Central memory CD4-positive, alpha-beta T cell (primary cell): Measurements from ENCODE around the gene CRIP1.

Experiments
- DNase-seq: peaks from one replicate; pipeline ENCODE4 v3.0.0; 2022

Gene CRIP1

DNA sequence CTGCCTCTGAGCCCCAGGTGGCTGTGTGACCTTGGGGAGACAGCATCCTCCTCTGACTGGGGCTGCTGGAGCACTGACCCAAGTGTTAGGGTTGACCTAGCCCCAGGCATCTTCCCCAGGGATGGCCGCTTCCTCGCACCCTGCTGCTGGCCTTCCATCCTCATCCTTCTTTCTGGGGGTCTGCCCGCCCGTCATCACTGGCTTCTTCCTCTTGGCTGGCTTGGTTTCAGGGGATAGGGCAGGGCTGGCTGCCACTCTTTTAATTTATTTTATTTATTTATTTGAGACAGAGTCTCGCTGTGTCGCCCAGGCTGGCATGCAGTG is 7.9 kb downstream of the CRIP1 start:
- no peak for DNase-seq

DNA sequence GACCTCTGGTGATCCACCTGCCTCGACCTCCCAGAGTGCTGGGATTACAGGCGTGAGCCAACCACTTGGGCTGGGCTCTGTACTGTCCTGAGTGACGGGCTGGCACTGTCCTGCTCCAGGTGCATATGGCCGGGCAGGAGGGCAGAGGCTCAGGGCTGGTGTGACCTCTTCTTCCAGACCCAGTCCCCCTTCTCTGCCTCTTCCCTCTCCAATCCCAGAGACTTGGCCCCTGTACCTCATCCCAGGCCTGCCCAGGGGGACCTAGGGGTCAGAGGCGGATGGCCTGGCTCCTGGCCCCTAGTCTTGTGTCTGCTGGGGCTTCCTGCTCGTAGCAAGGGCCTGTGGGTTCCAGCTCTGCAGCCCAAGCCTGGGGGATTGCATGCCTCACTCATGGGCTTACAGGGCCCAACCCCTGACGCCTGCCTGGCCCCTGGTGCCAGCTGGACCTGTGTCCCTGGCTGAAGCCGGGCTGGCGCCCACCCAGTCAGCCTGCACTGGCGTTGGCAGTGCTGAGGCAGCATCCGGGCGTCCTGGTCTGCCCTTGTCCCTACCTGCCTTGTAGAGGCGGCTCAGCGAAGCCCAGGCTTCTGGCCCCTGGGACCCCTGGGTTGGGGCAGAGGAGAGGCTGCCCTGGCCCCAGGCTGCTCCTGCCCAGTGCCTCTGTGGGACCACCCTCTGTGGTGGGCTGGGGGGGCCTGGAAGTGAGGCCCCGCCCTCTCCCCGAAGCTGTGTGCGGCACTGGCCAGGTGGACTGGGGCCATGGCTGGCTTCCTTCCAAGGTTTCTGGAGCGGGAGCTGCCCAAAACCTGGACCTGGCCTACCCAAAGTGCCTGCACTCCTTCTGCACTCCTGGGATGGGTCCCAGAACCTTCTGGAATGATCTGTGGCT is 8.7 kb downstream of the CRIP1 start:
- no peak for DNase-seq

DNA sequence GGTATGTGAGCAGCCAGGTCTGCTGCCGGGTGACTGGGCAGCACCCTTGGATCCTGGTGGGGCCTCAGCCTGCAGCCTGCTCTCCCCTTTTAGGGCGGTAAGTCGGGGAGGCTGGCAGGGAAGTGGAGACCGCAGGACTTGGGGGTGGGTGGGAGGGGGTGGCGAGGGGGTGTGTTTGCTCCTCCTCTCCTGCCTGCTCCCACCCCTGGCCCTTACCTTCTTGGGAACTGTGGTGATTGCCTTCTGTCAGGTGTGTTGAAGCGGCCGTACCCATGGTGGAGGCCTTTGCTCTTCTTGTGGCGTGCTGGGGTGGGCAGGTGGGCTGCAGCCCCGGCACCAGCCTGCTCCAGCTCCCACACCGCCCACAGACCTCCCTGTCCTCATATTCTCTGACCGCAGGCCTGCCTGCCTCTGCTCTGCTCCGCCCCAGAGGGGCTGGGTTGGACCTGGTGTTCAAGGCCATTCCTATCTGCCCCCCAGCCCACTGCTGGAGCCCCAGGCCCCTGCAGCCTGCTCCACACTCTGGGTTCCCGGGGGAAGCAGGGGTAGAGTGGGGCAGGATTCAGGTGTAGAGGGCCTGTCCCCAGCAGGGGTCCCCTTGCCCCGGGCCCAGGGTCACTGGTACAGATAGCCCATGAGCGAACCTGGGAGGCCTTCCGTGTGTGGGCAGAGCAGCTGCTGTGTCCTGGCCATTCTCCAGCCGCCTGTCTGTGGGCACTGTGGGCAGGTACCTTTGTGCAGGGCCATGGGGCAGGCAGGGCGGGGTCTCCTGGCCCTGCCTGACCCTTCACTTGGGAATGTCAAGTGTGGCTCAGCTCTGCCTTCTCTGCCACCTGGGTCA is 9.5 kb downstream of the CRIP1 start:
- DNase-seq = no peak

DNA sequence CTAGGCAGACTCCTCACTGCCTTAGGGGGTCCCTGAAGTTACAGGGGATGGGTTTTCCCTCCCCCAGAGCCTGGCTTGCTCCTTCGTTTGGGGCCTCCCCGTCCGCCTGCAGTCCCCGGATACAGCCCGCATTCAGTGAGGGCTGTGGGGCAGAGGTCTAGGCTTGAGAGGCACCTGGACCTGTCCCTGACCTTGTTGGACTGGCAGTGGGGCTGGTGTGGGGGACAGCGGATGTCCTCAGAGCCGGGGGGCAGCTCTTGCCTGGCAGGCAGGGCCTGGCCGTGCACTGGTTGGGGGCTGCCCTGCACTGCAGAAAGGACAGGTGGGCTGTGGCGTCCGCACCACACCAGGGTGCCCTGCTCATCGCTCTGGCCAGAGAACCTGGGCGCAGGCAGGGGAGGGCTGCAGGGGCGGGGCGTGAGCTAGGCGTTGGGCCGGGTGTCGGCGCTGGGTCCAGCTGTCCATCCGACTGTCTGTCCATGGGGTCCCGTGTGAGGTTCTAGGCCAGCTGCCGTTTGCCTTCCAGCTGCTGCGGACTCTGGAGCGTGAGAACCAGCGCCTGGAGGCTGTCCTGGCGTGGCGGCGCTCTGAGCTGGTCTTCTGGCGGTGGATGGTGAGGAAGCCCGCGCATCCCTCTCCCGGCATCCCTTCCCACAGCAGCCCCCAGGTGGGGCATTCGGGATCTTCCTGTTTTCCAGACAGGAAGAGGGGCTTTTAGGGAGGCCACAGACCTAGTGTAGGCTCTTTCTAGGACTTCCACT is 10.3 kb downstream of the CRIP1 start:
- no peak for DNase-seq

DNA sequence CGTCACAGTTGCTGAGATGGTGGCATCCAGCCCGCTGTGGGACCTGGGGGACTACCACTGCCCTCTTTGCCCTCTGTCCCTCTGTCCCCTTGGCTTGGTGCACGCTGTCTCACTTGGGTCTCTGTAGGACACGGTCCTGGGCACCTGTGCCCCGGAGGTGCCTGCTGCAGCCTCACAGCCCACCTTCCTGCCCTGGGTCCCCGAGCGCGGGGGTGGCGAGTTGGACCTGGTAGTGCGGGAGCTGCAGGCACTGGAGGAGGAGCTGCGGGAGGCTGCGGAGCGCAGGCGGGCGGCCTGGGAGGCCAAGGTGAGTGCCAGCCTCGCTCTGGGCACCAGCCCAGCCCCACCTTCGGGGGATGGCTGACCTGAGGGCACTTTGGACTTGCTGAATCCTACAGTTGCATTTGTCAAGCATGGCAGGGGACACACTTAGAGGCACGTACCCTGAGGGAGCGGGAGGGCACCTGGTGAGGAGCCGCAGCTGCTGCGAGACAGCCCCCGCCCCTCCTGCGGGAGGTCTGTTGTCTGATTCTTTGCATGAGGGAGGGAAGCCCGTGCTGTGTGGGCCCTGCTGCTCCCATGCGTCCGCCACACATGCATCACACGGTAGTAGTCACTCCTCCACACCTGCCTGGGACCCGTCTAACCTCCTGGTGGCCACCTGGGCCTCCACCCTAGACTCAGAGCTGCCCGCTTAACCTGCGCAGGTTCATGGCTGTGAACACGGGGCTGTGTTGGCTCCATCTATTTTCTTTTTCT is 11.2 kb downstream of the CRIP1 start:
- DNase-seq = no peak

DNA sequence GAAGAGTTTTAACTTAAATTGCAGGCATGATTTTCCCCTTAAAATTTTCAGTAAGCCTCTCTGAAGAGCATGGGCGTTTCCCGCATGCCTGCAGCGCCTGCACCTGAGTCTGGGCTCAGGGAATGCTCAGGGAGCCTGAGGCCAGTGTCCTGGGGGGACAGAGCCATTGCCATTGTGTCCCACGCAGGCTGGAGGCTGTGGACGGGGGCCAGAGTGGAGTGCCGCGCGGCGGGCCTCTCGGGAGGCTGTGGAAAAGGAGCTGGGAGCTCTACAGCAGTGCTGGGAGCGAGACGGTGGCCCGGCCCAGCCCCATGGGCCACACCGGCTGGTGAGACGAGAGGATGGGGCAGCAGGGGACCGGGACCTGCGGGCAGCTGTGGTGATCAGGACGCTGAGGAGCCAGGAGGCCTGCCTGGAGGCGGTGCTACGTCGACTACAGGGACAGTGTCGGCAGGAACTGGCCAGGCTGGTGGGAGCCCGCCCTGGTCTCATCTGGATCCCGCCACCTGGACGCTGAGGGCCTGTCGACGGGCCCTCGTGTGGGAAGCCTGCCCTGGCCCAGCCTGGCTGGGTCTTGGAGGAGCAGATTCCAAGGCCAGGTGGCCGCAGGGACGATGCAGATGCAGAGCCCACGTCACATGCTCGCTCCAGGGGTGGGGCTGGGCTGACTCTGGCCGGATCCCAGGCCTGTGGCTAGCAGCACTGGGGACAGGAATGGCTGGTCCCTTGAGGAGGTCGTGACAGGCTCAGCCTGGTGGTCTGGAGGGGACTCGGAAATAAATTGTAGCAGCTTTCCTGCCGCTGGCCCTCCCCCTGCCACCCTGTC is 12.0 kb downstream of the CRIP1 start:
- no peak for DNase-seq

DNA sequence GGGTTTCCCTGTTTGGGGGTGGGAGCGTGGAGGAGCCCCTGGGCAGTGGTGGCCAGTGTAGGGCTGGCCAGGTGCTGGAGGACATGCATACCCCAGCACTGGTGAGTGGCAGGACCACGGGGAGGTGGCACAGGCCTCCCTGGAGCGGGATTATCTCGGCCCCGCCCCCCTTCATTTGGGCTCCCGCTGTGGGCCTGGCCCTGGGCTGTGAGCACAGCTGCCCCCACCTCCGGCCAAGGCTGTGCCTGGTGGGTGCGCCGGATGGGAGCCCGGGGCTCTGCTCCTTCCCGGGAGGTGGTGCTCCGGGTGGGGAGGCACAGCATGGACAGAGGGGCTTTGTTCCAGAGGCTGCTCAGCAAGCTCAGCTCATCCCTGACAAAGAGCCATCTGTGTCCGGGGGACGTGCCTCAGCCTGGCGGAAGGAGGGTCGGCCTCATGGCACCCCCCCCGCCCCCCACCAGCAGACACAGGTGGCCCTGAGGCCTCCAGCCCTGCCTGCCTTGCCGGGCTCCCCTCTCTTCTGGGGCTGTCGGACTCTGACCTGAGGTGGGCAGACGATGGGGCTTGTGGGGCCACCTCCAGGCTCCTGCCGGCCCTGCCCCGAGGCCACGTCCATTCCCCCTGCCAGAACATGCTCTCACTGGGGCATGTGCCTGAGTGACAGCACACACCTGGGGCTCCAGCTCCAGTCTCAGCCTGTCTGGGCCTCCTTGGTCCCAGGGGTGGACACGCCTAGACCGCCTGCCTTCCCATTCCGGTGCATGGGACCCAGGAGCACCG is 12.8 kb downstream of the CRIP1 start:
- no peak for DNase-seq

DNA sequence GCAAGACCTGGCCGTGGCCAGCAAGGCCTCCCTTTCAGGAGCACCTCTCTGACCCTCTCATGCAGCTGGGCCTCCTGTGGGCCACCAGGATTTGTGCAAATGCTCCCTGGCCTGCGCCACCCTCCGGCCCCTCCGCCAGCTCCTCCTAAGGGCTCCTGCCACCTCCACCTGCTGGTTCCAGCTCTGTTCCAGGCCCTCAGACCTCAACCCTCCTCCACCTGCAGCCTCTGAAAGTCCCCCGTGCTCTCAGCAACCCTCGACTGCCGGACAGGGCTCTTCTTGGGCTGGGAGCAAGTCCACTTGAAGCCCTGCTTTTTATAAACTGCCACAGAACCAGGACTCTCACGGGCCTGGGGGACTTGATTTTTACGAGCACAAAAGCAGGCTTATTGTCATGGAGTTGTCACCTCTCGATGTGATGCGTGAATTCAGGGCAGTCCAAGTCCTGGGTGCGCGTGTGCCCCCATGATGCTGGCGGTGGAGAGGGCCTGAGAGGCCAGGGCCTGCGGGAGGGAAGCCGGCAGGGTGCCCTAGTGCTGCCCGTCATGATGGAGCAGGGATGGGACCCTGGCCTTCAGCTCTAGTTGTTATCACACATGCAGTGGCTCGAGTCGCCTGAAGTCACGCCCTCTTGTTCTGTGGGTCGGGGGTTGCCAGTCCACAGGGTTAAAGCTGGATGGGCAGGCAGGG is 13.5 kb downstream of the CRIP1 start:
- DNase-seq = no peak

DNA sequence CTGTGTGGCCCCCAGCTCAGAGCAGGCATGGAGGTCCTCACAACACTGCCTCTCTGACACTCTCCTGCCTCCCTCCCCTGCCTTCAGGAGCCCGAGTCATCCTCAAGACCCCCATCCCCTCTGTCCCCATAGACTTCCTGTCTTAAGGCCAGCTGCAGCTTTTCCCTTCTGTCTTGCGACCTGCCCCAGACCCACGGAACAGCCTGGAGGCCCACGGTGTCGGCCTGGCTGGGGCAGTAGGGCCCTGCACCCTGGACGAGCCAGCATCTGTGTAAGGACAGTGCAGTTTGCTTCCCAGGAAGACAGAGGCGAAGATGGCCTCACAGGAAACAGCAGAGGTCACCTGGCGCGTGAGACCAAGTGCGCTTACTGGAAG is 14.0 kb downstream of the CRIP1 start:
- DNase-seq = no peak

DNA sequence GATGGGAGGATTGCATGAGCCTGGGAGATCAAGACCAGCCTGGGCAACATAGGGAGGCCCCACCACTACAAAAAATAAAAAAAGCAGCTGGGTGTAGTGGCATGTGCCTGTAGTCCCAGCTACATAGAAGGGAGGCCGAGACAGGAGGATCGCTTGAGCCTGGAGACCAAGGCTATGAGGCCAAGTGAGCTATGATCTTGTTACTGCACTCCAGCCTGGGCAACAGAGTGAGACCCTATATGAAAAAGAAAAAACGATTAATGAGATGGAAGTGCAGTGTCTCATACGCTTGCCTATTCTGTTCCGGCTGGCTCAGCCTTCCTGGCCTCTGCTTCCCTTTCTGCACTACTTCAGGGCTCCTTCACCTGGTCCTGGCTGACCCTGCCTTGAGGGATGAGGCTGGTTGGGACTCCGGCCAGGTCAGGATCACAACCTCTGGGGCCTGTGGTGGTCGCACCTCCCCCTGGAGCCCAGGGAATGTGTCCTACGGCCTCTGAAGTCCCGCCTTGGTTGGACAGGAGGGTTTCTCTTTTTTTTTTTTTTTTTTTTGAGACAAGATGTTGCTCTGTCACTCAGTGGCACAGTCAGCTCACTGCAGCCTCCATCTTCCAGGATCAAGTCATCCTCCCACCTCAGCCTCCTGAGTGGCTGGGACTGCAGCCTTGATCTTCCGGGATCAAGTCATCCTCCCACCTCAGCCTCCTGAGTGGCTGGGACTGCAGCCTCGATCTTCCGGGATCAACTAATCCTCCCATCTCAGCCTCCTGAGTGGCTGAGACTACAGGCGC is 15.0 kb downstream of the CRIP1 start:
- no peak for DNase-seq

DNA sequence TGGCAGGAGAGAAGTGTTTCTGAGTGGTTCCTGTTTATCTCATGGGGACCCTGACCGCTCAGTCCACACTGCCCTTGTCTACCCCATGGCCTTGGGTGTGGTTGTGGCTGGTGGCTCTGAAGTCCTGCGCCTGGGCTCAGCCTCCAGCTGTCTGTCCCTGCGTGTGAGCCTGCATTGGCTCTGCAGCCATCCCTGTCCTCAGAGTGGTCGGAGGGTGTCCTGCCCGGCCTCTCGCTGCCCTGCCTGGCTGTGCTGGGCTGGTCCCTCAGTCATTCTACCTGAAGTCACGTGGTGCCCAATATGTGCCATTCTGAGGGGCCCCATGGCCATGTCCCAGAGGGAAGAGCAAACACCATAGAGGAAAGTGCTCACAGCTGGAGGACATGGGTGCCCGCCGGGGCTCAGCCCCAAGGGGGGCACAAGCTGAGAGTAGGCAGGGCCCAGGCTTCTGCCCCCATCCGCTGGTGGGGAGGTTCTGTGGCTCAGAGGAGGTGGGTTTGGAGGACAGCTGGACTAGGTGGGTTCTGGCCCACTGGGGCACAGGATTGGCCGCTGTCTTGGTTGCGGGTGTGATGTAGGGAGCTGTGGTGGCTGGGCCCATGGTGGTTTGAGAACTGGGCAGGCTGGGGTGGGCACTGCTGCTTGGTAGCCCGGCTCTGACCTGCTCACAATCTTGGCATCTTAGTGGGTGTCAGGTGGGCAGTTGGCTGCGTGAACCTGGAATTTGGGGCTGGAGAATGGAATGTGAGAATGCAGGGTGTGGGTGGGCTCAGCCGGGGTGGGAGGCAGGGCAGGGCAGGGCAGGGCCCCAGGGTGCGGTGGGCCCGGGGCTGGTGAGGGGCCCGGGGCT is 16.0 kb downstream of the CRIP1 start:
- DNase-seq = no peak

DNA sequence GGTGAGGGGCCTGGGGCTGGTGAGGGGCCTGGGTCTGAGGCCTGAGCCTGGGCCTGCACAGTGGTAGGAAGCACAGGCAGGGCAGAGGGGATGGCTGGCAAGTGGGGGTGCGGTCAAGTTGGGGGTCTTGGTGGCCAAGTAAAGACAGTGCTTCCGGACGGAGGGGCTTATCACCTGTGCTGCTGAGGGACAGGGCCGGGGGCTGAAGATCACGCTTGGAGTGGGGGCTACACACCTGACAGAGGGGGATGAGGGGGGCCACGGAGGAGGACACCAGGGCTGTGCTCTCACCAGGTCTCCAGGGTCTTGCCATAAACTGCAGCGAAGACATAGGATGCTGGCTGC is 16.6 kb downstream of the CRIP1 start:
- DNase-seq = no peak

DNA sequence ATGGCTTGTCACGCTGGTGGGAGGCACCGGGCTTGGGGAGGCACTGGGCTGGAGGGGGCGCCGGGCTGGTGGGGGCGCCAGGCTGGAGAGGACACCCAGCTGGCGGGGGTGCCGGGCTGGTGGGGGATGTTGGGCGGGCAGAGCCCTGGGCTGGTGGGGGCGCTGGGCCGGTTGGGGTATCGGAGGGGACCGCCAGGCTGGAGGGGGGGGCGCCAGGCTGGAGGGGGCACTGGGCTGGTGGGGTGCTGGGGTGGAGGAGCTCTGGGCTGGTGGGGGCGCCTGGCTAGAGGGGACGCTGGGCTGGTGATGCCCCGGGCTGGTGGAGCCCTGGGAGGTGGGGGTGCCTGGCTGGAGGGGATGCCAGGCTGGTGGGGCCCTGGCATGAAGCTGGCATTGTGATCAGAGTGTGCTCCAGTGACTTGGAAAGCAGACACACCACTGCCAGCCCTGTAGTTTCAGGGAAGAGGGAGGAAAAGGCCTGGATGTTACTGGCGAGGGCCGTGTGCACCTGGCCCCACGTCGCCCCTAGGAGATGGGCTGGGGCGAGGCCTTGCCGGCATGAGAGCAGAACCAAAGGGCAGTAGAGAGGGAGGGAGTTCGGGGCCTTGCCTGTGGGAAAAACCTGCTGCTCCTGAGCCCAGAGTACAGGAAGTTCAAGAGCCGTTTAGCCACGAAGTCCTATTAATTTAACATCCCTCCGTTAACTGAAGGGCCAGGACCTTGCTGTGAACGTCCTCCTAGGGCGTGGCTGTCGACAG is 17.4 kb downstream of the CRIP1 start:
- DNase-seq = no peak

DNA sequence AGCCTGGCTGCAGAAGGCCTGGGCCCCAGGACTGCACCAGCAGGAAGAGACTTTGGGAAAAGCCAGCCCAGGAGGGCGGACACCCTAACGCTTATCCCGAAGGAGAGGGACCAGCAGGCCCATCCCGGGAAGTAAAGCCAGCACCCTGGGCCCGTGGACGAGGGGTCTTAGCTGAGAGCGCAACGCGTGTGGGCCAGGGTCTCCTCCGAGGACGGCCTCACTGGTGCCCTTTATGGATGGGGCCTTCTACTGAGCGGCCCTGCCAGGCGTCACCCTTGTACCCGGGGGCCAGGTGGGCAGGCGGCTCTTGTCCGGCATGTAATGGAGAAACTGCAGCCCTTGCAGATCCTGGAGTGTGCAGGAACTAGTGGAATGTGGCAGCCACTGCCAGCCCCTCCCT is 18.4 kb downstream of the CRIP1 start:
- DNase-seq = no peak

DNA sequence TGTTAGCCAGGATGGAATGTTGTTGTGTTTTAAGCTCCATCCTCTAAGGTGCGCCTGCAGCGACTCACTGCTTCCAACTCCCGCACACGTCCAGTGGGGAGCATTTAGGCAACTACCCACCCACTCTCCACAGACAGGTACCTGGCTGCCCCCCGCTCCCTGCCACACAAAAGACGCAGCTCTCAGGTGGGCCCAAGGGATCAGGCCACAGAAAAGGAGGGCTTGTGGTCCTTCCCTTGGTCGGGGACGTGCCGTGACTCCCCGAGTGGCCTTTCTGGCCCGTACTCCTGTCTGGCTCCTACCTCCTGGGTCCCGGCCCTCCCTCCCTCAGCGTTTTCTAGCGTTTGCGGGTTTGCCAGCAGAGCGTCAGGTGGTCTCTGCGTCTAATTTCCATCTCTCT is 20.6 kb downstream of the CRIP1 start:
- DNase-seq = no peak

DNA sequence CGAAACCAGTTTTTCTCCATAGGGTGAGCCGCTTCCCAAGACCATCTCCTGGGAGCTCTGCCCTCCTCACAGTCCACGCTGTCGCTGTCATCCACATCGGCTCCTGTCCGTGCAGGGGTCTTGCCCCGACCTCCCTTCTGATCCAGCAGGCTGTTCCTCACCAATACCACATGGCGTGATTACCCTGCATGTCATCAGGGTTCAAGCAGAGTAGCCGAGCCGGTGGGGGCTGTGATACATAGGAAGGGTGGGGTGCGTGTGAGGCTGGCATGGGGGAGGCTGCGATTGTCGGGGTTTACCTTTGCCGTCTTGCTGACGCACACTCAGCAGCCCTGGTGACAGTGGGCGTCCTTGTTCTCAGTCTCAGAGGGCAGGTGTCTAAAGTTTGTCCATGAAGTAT is 21.4 kb downstream of the CRIP1 start:
- DNase-seq = no peak

DNA sequence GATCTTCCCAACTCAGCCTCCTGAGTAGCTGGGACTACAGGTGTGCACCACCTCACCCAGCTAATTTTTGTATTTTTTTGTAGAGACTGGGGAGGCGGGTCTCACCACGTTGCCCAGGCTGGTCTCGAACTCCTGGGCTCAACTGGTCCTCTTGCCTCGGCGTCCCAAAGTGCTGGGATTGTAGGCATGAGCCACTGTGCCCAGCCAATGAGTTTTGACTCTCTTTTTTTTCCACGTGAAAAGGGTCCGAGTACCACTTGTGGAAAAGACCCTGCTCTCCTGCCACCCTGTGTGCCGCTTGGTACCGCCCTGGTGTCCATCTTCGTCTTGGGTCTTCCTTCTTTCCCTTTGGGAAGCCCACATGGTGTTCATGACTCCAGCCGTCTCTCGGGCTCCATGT is 21.9 kb downstream of the CRIP1 start:
- DNase-seq = no peak

DNA sequence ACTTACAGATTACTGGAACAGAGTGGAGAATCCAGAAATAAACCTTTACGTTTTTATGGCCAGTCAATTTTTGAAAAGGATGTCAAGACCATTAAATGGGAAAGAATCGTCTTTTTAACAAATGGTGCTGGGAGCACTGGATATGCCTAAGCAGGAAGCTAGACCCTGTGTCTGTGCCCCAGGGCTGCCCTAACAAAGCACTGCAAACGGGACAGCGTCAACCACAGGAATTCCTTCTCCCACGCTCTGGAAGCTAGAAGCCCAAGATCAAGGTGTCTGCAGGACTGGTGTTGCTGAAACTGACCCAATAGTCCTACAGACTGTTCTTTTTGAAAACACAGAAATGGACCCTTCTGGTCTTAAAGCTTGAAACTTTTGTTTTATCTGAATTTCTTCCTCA is 30.4 kb downstream of the CRIP1 start:
- DNase-seq = no peak
